HG03039 (cell line): ENCODE measurements around the gene PITPNM3.
"Not testable (repeated sequence)": the region's sequence is repeated elsewhere in the genome, so short reads cannot be mapped to it uniquely, and the experiment has no call there.

Experiments
- ATAC-seq: cut with Tn5 transposase; IDR thresholded peaks from one replicate; pipeline ENCODE4 v1.9.1; 2021; ENCODE audit warnings: mild to moderate bottlenecking, moderate library complexity; ENCODE audit not compliant: unreplicated experiment

The PITPNM3 gene

GRCh38 chr17:6482796-6483195, 73.6 kb downstream of the PITPNM3 start:
- not testable (repeated sequence) for ATAC-seq

DNA sequence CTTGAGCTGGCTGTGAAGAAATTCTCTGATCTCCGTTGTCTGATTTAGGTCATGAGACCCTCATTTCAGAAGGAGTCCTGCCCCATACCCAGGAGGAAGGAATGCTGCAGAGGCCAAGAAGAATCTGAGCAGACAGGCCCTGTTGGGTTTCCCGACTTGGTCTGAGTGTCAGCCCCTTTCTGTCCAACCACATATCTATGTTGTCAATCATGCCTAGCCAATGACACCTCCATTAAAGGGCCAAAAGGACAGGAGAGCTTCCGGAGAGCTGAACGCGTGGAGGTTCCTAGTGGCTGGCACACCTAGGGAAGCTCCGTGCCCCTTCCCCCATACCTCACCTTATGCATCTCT, 74.3 kb downstream of the PITPNM3 start:
- ATAC-seq = no peak

- no peak for ATAC-seq
Measured at GRCh38 chr17:6480303-6480675, 76.1 kb downstream of the PITPNM3 start.

- ATAC-seq = no peak
Measured at GRCh38 chr17:6479622-6480302, 76.6 kb downstream of the PITPNM3 start.

- ATAC-seq = no peak
Measured at GRCh38 chr17:6478486-6478885, 77.9 kb downstream of the PITPNM3 start.

DNA sequence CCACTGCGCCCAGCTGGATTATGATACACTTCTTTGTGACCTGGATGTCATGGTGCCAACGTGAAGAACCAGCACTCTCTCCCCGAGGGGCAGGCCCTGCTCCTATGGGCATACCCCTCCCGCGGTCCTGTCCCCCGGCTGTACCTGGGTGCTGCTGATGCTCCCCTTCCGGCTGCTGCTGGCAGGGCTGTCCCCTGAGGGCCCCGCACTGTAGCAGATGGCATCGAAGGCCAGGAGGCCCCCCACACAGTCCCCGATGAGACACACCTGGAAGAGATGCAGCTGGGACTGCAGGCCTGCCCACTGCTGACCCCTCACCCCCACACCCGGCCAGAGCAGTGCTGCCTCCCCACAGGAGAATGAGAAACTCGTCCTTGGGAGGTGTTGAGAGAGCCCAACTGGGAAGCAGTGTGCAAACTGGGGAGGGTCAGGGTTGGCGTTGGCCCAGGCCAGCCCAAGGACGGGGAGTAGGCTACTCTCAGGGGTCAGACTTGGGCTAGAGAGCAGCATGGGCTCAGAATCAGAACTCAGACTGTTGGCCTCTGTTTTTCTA, 78.4 kb downstream of the PITPNM3 start:
- no peak for ATAC-seq

DNA sequence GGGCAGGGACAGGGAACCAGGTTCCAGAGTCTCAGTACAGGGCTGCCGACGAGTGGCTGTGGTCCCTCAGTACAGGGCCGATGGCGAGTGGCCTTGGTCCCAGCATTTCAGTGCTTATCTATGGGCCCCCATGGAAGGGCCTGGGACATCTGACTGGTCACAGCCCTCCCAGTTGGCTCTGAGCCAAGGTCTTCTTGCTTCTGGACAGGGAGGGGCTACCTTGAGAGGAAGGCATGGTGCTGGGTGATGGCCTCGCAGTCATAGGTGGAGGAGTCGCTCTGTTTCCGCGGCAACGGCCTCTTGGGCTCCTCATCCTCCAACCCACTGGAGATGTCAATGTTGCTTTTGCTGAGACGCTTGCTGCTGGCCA, 79.6 kb downstream of the PITPNM3 start:
- ATAC-seq = no peak

DNA sequence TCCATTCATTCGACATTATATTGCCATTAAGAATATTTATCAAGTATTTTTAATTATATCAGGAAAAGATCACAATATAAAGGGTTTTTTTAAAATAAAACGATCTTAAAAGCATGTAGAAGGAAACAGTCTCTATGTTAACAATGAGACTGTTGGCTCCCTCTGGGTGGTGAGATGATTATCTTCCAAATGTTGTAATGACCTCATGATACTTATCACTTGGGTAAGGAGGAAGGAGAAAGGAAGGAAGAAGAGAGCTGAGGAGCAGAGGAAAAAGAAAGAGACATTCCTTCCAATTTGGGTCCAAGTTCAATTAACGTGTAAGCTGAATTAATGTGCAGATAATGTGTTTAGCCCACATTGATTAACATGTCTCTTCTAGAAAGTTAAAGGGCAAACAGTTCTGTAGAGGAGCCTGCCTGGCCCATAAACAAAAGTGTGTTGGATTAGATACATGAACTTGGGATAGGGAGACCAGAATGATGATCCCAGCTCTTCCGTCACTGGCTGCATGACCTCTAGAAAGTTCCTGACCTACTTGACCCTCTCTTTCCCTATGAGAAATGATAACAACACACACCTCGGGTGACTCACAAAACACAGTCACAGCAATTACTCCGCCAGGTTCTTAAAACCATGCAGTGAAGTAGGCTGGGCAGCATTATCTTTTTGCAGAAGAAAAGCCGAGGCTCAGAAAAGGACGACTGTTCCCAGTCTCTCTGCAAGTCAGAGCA, 80.1 kb downstream of the PITPNM3 start:
- no peak for ATAC-seq

GRCh38 chr17:6475411-6475810, 80.9 kb downstream of the PITPNM3 start:
- ATAC-seq = no peak

- no peak for ATAC-seq
Measured at GRCh38 chr17:6474906-6475305, 81.4 kb downstream of the PITPNM3 start.

- ATAC-seq = no peak
Measured at GRCh38 chr17:6474376-6474775, 82.0 kb downstream of the PITPNM3 start.

GRCh38 chr17:6473128-6473767, 83.1 kb downstream of the PITPNM3 start:
- ATAC-seq = no peak

DNA sequence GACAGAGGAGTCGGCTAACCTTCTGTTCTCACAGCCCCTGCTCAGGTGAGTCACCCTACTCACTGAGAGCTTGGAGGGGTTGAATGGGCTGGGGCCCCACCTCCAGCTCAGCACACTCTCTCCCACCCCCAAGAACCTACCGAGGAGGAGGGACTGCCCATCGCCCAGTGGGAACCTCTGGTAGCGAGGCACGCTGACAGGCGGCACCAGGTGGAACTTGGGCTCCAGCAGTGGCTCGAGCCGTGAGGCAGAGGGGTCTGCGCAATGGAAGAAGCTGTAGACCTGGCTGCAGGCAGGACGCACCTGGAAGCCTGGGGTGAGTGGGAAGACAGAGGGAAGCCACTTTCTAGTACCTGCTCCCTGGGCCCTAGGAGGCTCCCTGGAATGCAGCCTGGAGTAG, 83.8 kb downstream of the PITPNM3 start:
- ATAC-seq = no peak

GRCh38 chr17:6471531-6472465, 84.6 kb downstream of the PITPNM3 start:
- no peak for ATAC-seq

DNA sequence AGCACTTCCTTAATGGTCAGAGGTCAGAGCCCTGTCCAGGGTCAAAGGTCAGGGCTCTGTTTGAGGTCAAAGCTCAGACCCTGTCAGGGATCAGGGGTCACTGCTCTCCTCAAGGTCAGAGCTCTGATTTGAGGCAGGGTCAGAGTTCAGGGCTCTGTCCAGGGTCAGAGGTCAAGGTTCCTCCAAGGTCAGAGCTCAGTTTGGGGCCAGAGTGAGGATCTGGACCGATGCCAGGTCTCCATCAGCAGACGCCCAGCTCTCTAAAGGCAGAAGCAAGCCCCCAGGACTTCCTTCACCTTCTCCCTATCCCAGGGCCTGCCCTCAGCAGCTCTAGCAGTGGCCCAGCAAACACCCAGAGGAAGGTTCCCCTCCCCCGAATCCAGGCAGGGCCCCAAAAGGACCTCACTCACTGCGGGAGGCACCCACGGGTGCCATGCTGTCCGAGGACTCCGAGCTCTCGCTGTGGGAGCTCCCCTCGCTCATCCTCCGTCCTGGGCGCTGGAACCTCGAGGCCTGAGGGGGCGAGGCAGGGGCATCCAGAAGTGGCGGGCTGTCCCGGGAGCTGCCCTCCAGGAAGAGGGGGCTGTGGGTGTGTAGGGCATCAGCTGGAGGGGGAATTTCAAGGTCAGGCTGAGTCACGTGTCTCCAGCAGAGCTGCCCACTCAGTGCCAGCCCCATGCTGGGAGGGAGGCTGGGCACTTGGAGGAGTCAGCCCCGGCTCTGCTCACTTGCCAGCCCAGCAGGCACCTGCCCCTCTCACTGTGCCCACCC, 85.4 kb downstream of the PITPNM3 start:
- ATAC-seq = no peak

DNA sequence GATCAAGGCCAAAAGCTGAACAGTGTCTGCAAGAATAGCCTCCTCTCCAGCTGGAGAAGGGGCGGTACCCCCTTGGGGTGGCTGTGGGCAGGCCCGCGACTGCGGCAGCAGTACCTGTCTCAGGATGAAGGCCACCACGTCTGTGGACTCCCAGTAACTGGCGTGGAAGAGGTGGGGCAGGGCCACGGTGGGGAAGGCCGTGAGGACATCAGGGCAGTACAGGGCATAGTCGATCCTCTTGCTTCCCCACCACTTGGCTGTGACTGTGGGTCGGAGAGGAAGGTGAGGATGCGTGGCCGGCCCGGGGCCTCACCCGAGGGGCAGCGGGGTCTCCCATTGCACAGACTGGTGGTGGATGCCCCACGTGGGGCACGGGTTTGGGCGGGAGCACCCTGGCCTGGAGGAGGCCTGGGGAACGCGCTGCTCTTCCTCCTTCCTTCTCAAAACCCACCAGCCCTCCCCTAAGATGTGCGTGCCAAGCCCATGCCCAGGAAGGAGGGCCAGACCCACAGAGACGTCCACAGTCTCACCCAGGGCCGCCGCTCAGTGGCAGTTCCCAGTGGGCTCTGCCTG, 86.1 kb downstream of the PITPNM3 start:
- ATAC-seq = no peak

- ATAC-seq = no peak
Measured at GRCh38 chr17:6468051-6468790, 88.1 kb downstream of the PITPNM3 start.

DNA sequence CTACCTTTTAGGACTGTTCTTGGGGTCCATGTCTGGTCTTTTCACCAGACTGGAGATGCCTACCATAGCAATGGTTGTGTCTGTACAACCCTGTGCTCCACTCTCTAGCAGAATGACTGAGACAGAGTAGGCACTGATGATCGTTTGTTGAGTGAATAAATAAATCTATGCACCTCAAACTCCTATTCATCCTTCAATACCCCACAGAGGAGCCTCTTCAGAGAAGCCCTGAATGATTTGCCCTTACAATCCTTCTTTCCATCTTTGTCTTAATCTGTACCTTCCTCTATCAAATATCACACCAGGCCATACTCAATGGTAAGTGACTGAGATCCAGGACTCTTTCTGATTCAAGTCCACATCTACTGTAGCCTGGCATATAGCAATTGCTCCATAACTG, 88.8 kb downstream of the PITPNM3 start:
- ATAC-seq = no peak
